NCI-H510A (cell line): Measurements from ENCODE around the gene CDC25A.

Source experiments
- DNase-seq: peaks from one replicate; lab custom pipeline; 2025; lab: John Stamatoyannopoulos, UW

CDC25A gene

DNA sequence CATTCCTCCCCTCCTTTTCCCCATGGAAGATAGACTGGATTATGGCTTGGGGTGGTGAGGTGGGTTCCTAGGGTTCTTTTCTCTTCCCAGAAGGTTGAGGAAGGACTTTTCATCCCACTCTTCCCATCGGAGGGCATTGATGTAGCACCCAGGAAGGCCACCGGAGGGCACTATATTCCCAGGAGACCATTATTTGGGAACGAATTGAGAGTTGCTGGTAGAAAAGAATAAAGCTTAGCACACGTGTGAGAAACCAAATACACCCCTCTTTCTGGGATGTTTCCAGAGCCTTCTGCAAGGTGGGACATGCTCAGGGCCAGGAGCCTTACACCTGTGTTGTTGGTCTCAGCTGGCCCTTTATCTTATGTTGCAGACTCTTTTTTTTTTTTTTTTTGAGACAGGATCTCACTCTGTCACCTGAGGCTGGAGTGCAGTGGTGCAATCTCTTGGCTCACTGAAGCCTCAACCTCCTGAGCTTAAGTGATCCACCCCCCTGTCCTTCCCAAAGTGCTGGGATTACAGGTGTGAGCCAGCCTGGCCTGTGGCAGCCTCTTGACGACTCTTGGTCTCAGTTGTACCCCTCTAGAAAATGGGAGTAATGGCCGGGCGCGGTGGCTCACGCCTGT lies 6.3 kb upstream of the CDC25A start:
- DNase-seq: no peak

DNA sequence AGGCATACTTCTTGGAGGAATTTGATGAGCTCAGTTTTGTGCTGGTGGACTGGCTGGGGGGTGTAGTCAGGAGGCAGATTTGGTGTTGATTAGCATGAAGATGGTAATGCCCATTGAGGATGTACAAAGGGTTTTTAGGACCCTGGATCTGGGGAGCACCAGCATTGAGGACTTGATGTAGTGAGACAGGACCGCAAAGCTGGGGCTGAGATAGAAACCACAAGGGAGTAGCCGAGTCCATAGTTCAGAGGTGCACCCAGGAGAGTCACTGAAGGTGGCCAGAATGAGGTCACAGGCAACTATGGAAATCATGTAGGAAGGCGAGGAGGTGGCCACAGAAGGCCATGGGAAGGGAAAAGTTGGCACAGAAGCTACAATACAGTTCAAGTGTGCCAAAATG lies 2.7 kb upstream of the CDC25A start:
- no peak for DNase-seq

DNA sequence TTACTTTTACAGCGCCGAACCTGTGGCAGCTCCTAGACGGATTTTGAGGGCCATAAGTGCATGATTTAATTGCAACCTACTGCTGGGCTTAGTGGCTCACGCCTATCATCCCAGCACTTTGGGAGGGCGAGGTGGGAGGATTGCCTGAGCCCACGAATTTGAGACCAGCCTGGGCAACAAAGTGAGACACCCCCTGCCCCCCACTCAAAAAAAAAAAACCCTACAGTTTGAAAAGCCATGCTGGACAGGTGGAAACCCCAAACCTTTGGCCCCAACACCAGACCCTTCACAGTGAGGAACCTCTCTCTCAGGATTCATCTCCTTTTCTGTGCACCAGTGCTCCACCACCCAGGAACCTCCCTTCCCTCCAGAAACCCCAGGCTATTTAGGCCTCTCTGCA lies 1.1 kb upstream of the CDC25A start:
- no peak for DNase-seq

DNA sequence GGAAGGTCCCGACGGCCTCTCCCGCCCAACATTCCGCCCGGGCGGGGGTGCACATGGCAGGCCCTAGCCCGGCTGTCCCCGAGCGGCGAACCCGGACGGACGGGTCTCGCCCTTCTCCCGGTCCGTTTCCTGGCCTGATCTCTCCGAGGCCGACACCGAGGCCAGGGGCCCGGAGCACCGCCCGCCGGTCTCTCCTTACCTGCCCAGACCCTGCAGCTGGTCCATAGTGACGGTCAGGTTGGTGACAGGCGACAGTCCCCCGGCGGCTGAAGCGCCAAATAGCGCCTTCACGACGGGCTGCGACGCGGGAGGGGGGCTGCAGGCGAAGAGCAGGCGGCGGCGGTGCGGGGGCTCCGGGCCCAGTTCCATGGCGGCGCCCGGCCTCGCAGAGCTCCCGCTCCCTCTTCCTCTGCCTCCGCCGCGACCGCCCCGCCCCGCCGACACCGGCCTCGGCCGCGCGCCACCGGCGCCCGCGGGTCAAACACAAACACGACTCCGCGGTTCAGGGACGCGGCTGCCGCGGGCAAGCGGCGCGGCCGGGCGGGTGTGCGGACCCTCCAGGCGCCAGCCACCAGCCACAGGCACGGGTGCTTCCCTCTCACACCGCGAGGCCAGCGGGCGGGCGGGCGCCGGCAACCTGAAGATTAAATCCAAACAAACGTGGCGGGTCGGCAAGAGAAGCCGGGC lies 495 bp downstream of the CDC25A start:
- DNase-seq: no peak

DNA sequence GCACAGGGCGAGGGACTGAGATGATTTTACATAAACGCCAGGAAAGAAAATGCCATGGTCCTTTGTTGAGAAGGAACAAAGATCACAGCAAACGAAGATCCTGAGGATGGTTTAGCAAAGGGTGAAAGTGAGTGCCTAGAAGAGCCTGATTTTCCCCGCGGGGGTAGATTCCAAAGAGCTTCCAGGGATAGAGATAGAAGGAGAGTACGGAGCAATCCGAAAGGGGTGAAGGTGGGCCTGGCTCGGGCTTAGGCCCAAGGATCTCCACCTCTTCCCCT lies 977 bp downstream of the CDC25A start:
- DNase-seq: no peak

DNA sequence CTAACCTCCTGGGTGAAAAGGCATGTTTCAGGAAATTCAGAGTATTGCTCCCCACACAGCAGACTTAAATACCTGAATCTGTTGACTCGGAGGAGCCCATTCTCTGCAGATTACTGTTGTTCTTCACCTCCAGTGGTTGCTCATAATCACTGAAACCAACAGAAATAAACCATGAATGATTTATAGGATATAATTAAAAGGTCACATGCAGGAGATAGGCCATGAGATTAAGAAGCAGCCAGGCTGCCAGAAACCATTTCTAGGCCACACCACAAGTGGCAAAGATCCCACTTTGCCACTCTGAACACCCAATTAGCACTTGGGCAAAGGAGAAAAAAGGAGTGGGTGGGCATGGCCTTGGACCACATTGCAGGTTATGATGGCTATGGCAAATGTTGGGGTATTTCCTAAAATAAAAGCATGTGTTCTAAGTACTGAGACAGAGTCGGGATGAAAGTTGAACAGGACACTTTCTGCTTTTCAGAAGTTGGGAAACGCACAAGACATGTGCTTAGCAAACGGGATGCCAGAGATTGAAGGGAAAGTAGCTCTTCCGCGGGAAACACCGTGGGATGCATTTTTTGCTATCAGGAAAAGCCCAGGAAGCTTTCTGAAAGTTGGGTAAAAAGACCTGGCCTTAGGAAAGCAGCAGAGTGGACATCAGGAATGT lies 1.5 kb downstream of the CDC25A start:
- DNase-seq: no peak

DNA sequence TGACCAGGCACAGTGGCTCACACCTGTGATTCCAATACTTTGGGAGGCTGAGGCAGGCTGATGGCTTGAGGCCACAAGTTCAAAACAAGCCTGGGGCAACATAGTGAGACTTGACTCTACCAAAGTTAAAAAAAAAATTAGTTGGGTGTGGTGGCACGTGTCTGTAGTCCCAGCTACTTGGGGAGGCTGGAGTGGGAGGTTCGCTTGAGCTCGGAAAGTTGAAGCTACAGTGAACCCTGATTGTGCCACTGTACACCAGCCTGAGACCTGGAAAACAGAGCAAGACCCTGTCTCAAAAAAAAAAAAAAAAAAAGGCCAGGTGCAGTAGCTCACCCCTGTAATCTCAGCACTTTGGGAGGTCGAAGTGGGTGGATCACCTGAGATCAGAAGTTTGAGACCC lies 3.1 kb downstream of the CDC25A start:
- no peak for DNase-seq

DNA sequence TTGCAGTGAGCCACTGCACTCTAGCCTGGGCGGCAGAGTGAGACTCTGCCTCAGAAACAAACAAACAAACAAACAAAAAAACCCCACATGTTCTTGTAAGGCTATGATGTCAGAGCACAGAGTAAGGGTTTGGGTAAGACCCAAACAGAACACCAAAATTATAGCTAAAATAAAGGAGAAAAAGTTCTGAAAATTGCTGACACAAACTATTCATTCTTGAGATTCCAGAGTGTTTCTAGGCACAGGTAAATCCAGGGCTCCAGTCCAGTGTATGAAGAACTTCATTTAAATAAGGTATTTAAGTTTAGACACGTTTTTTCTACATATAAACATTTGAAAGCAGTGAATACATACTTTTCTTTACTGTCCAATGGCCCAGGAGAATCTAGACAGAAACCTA lies 3.9 kb downstream of the CDC25A start:
- no peak for DNase-seq

DNA sequence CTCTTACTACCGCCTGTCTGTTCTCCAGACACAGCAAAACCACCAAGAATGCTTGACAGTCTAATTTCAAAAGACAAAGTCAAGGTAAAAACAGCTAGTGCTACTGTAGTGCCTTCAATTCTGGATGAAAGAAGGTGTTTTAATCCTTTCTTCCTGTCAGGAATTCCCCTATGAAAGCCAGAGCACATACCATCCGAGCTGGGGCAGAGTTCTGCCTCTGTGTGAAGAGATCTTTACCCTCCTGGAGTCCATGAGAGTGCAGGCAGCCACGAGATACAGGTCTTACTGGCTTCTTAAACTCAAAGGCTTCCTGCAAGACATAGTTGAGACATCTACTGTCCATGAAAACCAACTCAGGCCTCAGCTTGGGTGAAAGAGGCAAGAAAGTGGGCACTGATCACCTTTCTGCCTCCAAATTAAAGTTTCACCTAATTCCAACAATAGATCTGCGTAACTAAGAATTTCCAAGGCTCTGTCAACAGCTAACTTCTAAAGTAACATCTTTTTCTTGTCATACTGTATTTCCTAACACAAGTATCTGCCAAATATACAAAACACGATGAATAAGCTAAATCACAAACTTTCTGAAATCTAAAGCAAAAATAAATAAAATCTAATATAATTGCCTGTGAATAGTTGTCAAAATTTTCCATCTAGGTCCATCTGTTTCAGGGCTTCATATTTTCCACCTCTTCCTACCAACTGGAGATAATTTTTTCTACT lies 7.5 kb downstream of the CDC25A start:
- DNase-seq: no peak

DNA sequence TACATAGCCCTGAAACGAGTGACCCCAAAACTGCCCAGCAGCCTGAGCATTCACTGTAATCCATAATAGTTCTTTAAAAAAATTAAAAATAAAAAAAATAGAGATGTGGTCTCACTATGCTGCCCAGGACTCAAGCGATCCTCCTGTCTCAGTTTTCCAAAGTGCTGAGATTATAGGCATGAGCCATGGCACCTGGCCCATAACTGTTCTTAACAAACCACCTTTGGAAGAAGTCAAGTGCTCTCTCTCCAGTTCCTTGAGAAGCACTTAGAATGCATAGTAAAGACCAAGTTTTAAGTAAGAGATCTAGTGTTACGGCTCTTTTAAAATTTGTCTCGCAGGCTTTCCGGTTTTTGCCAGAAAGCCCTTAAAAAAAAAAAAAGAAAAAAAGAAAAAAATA lies 8.2 kb downstream of the CDC25A start:
- DNase-seq: no peak

DNA sequence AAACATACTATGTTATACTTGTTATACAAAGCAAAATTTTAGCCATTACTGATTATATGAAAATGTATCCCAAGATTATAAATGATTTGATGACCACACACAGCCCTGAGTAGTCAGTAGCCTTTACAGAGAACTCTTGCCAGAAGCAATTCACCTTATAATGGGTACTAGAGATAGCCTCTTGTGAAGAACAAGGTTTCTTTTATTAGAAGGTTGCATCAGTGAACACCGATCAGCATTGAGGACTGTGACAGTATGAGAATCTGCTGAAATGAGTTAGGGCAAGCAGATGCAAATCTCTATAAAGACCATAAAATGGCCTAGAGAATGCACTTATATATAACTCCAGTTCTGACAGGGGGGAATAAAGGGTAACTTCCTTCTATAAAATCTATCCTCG lies 10.1 kb downstream of the CDC25A start:
- DNase-seq: no peak

DNA sequence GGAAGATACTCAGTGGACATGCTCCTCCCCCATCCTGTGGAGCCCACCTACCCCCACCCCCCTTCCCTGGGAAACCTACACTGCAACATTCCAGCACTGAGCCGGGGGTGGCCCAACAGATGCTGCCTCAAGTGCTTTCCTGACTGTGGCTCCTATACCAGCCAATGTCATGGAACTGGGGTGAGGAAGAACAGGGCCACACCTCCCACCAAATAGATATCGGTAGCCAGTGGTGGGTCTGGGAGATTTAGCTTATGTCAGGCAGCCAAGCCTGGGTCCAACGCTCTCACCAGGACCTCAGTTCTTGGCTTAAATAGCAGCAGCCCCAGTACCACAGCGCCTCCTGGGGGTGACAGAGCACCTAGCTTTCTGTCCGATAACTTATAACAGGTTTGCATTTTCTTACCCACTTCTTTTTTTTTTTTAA lies 30.3 kb downstream of the CDC25A start:
- no peak for DNase-seq

DNA sequence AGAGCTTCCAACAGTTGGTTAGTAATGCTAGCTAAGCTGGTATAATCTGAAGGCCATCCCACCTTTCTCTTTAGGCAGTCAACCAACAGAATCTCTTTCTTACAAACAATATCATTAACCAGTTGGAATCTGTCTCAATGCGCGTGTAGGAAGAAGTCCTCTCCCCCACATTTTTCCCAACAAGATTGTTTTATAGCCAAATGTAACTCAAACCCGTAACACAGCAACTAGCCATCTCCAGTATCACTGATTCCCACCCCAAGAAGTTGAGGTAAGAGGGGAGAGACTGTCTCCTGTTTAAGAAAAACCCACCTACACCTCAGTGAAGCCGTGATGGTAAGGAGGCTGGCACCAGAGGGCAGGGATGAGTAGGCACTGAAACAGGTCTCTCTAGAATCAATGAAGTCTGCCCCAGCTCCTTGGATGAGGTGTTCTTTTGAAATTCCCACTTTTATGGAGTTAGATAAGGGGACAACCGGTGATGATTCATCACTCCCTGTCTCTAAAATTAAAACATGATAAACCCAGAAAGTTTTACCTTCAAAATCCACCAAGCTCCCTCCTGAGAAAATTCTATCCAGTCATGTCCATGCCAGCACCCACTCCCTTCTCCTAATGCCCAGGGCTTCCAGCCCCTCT lies 30.9 kb downstream of the CDC25A start:
- no peak for DNase-seq

DNA sequence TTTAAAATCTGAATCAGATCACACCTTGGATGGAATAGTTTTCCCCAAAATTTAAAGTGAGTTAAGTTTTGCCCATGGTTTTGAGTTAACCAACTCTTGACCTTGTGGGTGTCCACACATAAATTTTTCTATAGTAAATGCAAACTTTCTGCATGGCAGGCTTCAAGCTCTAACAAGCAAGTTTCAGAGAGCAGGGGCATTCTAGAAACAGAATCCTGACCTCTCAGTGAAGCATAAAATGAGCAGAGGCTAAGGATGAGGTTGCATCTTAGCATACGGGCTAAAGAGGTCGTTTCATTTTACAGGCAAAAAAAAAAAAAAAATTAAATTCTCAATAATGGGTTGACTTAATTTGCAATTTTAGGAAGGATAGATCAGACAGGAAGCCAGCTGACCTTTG lies 32.1 kb downstream of the CDC25A start:
- DNase-seq: no peak

DNA sequence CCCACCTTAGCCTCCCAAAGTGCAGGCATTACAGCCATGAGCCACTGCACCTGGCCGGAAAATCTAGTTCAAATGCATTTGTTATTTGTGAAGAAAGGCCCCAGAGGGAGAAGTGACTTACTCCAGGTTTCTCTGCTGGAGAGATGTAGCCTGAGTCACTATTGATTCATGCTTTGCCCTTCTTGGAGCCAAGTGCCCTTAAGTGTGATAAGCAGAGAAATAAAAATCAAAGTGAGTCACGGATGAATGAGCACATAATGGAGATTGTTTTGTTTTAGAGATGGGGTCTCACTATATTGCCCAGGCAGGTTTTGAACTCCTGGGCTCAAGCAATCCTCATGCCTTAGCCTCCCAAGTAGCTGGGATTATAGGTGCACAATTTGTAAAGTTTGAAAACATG lies 33.1 kb downstream of the CDC25A start:
- no peak for DNase-seq

DNA sequence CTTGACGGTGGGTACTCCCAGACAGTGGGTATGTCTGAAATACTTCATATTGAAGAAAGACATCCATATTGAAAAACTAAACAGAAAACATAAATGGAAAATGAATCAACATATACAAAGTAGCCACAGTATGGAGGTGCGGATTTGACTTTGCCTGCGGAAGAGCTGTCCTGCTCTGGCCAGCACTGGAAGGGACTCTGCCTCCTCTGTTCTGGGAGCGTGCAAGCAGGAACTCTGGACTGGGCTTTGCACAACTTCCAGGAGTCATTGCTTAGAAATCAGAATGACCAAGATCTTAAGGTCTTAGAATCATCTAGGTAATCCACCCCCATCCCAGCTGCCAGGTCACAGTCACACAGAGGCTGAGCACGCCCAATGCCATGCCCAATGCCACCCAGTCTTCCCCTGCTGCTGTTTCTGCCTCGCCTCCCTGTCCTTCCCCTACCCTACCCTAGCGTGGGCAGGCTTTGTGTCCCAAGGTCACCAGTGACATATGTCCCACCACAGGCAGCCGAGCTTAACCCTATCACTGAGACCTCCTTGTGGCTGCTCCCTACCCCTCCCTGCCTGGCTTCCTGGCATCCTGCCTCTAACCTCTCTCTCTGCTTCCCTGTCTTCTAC lies 36.3 kb downstream of the CDC25A start:
- DNase-seq: no peak

DNA sequence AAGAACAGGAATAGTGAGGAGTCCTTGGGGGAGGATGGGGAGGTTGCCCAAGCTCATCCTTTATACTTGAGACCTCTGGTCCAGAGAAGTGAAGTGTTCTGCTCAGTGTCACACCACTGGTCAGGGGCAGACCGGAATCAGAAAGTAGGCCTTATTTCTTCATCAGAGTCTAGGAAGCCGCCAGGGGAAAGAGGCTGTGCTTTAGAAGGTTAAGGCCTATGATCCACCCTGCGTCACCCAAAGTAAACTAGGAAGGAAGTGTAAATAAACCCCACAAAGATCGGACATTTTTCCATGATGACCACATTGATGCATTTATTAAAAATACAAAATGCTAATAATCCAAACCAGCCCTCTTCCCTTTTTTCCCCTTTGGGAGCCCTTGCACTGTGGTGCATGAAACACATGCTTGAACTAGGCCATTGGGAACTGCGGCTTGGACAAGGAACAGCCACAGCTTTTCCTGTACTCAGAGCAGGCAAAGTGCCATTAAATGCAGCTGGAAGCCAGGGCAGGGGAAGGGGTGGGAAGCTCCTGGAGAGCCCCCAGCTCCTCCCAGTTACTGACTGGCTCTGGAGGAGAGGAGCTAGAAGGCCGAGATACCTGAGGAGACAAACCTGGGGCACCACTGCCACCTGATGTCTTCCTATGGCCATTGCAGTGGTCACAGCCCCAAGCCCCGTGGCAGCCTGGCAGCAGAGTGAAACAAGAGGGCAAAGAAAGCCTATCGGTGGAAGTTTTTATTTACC lies 37.0 kb downstream of the CDC25A start:
- DNase-seq: peak; percentile 65

DNA sequence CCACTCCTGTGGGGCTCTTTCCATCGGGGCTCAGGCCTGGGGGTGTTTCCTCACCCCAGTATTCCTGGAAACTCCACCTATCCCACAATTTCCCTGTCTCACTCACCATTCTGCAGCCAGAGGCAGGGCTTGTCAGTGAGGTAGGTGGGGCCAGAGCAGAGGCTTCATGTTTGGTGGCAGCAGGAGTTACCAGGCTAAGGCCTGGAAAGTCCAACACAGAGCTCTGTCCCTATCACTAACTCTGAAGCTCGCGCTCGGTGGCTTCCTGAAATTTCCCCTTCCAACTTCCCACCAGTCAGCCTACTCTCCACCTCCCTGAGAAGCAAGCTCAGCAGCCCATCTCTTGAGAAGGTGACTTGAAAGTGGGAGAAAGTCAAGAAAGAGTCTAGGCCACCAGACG lies 44.2 kb downstream of the CDC25A start:
- DNase-seq: no peak

DNA sequence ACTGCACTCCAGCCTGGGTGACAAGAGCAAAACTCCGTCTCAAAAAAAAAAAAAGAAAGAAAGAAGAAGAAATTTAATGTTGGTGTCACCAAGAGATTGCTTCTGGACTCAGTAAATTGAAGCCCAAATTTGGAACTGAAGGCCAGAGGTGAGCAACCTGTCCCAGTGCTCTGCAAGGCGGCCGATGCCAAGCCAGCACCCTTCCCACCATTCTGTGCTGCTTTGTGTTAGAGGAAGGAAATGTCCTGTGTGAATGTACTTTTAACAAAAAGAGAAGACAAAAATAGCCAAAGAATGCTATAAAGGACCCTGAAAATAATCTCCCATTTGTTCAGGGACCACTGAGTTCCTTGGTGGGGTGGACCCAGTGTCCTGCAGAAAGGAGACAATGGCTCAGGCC lies 44.6 kb downstream of the CDC25A start:
- DNase-seq: no peak

DNA sequence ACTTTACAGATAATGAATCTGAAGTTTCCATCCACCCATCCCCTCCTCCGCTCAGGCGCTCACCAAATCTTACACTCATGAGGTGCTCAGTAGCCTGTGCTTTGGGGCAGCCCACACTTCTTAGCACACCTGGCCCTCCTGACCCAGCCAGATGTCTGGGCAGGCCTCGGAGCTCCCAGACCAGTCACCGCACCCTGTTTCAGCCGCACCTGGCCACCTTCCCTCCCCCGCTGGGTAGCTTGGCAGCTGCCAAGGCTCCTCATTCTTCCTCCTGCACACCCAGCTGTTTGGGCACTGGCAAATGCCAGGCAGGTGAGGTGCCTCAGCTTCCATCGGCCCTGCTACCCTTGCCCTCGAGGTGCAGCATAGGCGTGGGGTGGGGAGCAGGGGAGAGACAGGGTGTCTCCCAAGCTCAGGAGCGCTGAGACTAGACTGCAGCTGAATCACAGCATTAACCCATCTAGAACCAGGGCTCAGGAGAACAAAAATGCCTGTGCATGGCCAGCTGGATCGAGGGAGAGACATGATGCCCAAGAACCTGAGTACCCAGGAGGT lies 45.8 kb downstream of the CDC25A start:
- peak; percentile 40 for DNase-seq

DNA sequence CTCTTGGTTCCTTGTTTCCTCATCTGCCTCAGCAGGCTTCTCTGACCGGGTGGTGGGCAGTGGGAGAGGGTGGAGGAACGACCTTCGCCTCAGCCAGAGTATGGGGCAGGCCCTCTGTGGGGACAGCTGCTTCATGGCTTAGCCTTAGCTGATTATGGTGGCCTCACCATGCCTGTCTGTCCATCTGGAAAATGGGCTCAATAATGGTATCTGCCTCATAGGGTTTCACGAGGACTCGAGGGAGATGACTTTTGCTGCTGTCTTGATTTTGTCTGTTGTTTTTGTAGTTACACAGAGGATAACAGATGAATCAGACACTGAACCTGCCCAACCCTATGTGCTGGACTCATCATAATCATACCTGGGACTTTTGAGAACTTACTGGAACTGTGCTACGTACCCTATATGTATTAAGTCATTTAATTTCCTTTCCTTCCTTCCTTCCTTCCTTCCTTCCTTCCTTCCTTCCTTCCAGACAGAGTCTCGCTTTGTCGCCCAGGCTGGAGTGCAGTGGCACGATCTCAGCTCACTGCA lies 46.5 kb downstream of the CDC25A start:
- no peak for DNase-seq
